Nephron (organoid): ENCODE results near the gene ELK4.

ENCODE experiments used
- H3K27ac Mint-ChIP-seq, 3 experiments: 2 replicates each; pipeline ENCODE4 v1.8.0; 2020; ENCODE audit warnings: mixed read lengths in 3 of 3, mild to moderate bottlenecking in 2 of 3, moderate library complexity in 1 of 3
- H3K27me3 Mint-ChIP-seq: 2 replicates; pipeline ENCODE4 v1.8.0; 2021; ENCODE audit warnings: low read depth, mild to moderate bottlenecking, moderate library complexity, mixed read lengths
- H3K36me3 Mint-ChIP-seq: 2 replicates; pipeline ENCODE4 v1.8.0; 2020; ENCODE audit warnings: low read depth, mixed read lengths
- H3K4me1 Mint-ChIP-seq: 2 replicates; pipeline ENCODE4 v1.8.0; 2020; ENCODE audit warnings: mixed read lengths
- H3K4me3 Mint-ChIP-seq, 3 experiments: 2 replicates each; pipeline ENCODE4 v1.8.0; 2020; ENCODE audit warnings: mild to moderate bottlenecking in 3 of 3, mixed read lengths in 3 of 3, moderate library complexity in 2 of 3
- H3K9me3 Mint-ChIP-seq: 2 replicates; pipeline ENCODE4 v1.8.0; 2020; ENCODE audit warnings: mixed read lengths
- CTCF ChIP-seq, 3 experiments: fragments of 200-600 bp; sonication (generic); IDR thresholded peaks; one replicate each; pipeline ENCODE4 v1.5.0; 2021; ENCODE audit warnings: antibody characterized with exemption in 3 of 3; ENCODE audit not compliant: unreplicated experiment in 3 of 3

The ELK4 gene

GRCh38 chr1:205600085-205600484, 31.7 kb downstream of the ELK4 start:
- H3K4me3 Mint-ChIP-seq = peak overlapping the region in 1 of 3 experiments; percentile 71
- no peak for TF ChIP-seq CTCF (IDR thresholded peaks at IDR 0.05; ENCODE audit: unreplicated experiment in 3 of 3)
- H3K27ac Mint-ChIP-seq = peak overlapping the region; percentile 95 to 100 (median 100)
- no peaks in the 10 kb centered on the region for H3K9me3 Mint-ChIP-seq
- no peaks in the 10 kb centered on the region for H3K27me3 Mint-ChIP-seq
- peaks cover 48% of the 10 kb centered on the region for H3K4me1 Mint-ChIP-seq
- peaks cover 45% of the 10 kb centered on the region for H3K36me3 Mint-ChIP-seq

- Mint-ChIP-seq H3K9me3 (no peaks in the 10 kb centered on the region), H3K36me3 (peaks cover 41% of the 10 kb centered on the region), H3K4me3 (peak overlapping the region in 2 of 3 experiments; percentile 52 to 71), H3K27ac (peak overlapping the region; percentile 95 to 100 (median 100)), H3K4me1 (peaks cover 49% of the 10 kb centered on the region), H3K27me3 (no peaks in the 10 kb centered on the region)
- no peak for TF ChIP-seq CTCF (IDR thresholded peaks at IDR 0.05; ENCODE audit: unreplicated experiment in 3 of 3)
These were observed 32.2 kb downstream of the ELK4 start for GRCh38 chr1:205599669-205600042.

GRCh38 chr1:205598841-205599668, 32.8 kb downstream of the ELK4 start:
- Mint-ChIP-seq H3K36me3 (peaks cover 37% of the 10 kb centered on the region), H3K9me3 (no peaks in the 10 kb centered on the region)
- no peak for TF ChIP-seq CTCF (IDR thresholded peaks at IDR 0.05; ENCODE audit: unreplicated experiment in 3 of 3)

GRCh38 chr1:205597691-205598314, 34.0 kb downstream of the ELK4 start:
- Mint-ChIP-seq H3K36me3 (peaks cover 30% of the 10 kb centered on the region), H3K4me1 (peaks cover 51% of the 10 kb centered on the region), H3K27me3 (no peaks in the 10 kb centered on the region), H3K4me3 (peak overlapping the region in 2 of 3 experiments; percentile 62 to 69), H3K27ac (peak overlapping the region; percentile 95 to 100 (median 100)), H3K9me3 (no peaks in the 10 kb centered on the region)
- no peak for TF ChIP-seq CTCF (IDR thresholded peaks at IDR 0.05; ENCODE audit: unreplicated experiment in 3 of 3)

More at GRCh38 chr1:205598841-205599668, 32.8 kb downstream of the ELK4 start:
- Mint-ChIP-seq H3K27me3 (no peaks in the 10 kb centered on the region), H3K4me1 (peaks cover 51% of the 10 kb centered on the region), H3K4me3 (peak overlapping the region in 2 of 3 experiments; percentile 52 to 71), H3K27ac (peak overlapping the region; percentile 95 to 100 (median 100))

GRCh38 chr1:205596876-205597275, 34.9 kb downstream of the ELK4 start:
- Mint-ChIP-seq H3K9me3 (no peaks in the 10 kb centered on the region), H3K4me3 (no peak overlapping the region), H3K27ac (peak overlapping the region in 2 of 3 experiments; percentile 46 to 56), H3K4me1 (peaks cover 51% of the 10 kb centered on the region), H3K27me3 (no peaks in the 10 kb centered on the region), H3K36me3 (peaks cover 30% of the 10 kb centered on the region)
- no peak for TF ChIP-seq CTCF (IDR thresholded peaks at IDR 0.05; ENCODE audit: unreplicated experiment in 3 of 3)
